ENCODE data around the gene CHPF2. TPM values are rescaled to one million over a fixed set of nuclear protein-coding genes. Genes with fewer than 3 reads are reported as not detected.

Gene CHPF2
- total RNA-seq, 2 experiments from 2014 or later = 33.6 to 34.2 TPM

DNA sequence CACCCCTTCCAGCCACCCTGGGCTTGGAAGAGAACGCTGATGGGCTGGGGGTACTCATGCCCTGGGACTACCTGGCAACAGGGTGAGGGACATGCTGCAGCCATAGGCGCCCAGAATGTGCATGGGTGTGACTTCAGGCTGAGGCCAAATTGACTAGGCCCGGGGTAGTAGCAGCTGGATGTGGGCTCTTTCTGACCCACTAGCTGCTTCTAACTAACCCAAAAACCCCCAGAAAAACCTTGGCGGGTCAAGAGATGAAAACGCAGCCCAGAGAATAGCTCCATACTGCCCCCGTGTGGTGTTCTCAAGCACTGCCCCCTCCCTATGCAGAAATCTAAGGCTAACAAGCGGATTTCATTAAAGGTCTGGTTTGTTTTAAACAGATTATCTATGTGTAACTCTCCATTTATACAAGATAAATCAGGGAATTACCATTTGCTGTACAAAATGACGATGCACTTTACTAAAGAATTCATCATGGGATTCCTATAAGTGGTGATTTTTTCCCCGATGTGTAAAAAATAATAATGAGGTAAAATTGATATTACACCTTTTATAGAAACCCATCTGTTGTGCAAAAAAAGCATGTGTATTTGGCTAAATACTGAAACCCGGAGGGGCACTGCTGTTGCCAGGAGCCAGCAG, 12.0 kb downstream of the CHPF2 start:
- H3K9me3 Mint-ChIP-seq = no peaks in the 10 kb centered on the region
- peaks cover 5% of the 10 kb centered on the region for H3K36me3 Mint-ChIP-seq
- intact Hi-C loops (cut with micrococcal nuclease) = loop anchor here (1.0 to 2.0 kb wide), 5 partner anchors 11 to 120 kb away; partner anchors contain the start of gene ABCF2
- H3K4me3 Mint-ChIP-seq = peak overlapping the region; percentile 38
- ChIA-PET CTCF (interaction anchor here (0.6 to 3.8 kb wide), 37 partner anchors 8 to 186 kb away, joined by 3 to 62 read pairs (median 4); partner anchors contain the start of genes ABCF2, CHPF2, FASTK and NUB1), POLR2A (interaction anchor here (0.6 to 2.9 kb wide), 3 partner anchors 11 to 17 kb away, joined by 3 to 19 read pairs (median 3); partner anchors contain the start of genes ABCF2 and CHPF2)
- H3K27ac Mint-ChIP-seq = no peak overlapping the region
- H3K27me3 Mint-ChIP-seq = peaks cover 27% of the 10 kb centered on the region
- peaks cover 37% of the 10 kb centered on the region for H3K4me1 Mint-ChIP-seq (ENCODE audit: low read depth)
- DNase-seq = peak; percentile 78

GRCh38 chr7:151244841-151245346, 12.6 kb downstream of the CHPF2 start:
- Mint-ChIP-seq H3K27ac (no peak overlapping the region), H3K36me3 (peaks cover 4% of the 10 kb centered on the region), H3K4me1 (ENCODE audit: low read depth) (peaks cover 38% of the 10 kb centered on the region), H3K27me3 (peaks cover 32% of the 10 kb centered on the region), H3K9me3 (no peaks in the 10 kb centered on the region), H3K4me3 (peak overlapping the region; percentile 32)
- ChIA-PET POLR2A (interaction anchor here (0.6 to 2.9 kb wide), 2 partner anchors 12 to 18 kb away, joined by 3 to 19 read pairs; partner anchors contain the start of genes ABCF2 and CHPF2), CTCF (interaction anchor here (0.9 to 3.8 kb wide), 32 partner anchors 7 to 164 kb away, joined by 3 to 62 read pairs (median 4); partner anchors contain the start of genes ABCF2, CHPF2, FASTK and NUB1)
- intact Hi-C loops (cut with micrococcal nuclease) = loop anchor here (1.0 to 2.0 kb wide), 6 partner anchors 12 to 120 kb away; partner anchors contain the start of gene ABCF2
- no peak for DNase-seq

GRCh38 chr7:151245360-151246101, 13.2 kb downstream of the CHPF2 start:
- no peak overlapping the region for H3K27ac Mint-ChIP-seq
- ChIA-PET POLR2A (interaction anchor here (2.9 kb wide), 1 partner anchor 12 kb away, joined by 19 read pairs; the partner anchor contains the start of gene CHPF2), CTCF (interaction anchor here (0.7 to 3.8 kb wide), 21 partner anchors 8 to 225 kb away, joined by 3 to 62 read pairs (median 7); partner anchors contain the start of genes ABCF2 and CHPF2)
- H3K27me3 Mint-ChIP-seq = peaks cover 38% of the 10 kb centered on the region
- peak; percentile 71 for DNase-seq
- no peaks in the 10 kb centered on the region for H3K36me3 Mint-ChIP-seq
- H3K9me3 Mint-ChIP-seq = no peaks in the 10 kb centered on the region
- H3K4me3 Mint-ChIP-seq = peak overlapping the region; percentile 18
- intact Hi-C loops (cut with micrococcal nuclease) = loop anchor here (1.0 to 2.0 kb wide), 4 partner anchors 19 to 121 kb away; partner anchors contain the start of gene ABCF2
- peaks cover 38% of the 10 kb centered on the region for H3K4me1 Mint-ChIP-seq (ENCODE audit: low read depth)

DNA sequence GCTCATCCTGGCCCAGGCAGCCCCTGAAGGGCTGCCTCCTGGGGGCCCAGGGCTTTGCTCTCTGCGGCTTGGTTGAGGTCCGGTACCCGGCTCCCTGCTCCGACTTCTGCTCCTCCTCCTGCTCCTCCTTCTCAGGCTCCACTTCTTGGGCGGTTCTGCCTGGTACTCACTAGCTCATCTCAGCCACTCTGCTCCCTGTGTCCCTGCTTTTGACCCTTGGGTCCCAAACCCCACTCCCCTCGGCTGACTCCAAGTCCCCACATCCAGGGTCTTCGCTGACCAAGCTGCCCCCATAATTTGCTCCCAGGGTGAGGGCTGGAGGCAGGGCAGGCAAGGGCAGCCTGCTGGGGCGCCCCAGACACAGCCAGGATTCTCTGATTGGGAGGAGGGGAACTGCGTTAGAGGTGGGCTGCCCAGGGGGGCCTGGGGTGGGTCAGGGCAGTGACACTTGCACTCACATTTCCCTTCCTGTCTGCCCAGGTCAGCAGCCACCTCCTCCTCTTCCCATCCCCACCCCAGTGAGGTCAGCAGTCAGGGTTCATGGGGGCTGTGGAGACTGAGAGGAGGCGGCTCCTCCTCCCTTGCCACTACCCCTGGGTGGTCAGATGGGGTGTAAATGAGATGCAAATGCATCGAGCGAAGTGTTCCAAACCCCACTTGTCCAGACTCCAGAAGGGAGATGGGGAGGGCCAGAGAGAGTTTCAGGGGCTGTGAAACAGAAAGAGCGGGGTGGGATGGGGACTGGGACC, 14.0 kb downstream of the CHPF2 start:
- POLR2A ChIA-PET = no interaction called here
- H3K4me1 Mint-ChIP-seq (ENCODE audit: low read depth) = peaks cover 42% of the 10 kb centered on the region

GRCh38 chr7:151246851-151247580, 14.7 kb downstream of the CHPF2 start:
- ChIA-PET CTCF (interaction anchor here (0.8 to 2.4 kb wide), 10 partner anchors 10 to 105 kb away, joined by 3 to 12 read pairs (median 3); partner anchors contain the start of genes ABCF2 and CHPF2), POLR2A (interaction anchor here (0.7 kb wide), 1 partner anchor 10 kb away, joined by 3 read pairs; no protein-coding TSS in a partner anchor)
- no peaks in the 10 kb centered on the region for H3K36me3 Mint-ChIP-seq
- H3K4me1 Mint-ChIP-seq (ENCODE audit: low read depth) = peaks cover 42% of the 10 kb centered on the region
- intact Hi-C loops (cut with micrococcal nuclease) = no loop called here
- no peak overlapping the region for H3K27ac Mint-ChIP-seq
- H3K27me3 Mint-ChIP-seq = peaks cover 46% of the 10 kb centered on the region
- no peak for DNase-seq
- no peaks in the 10 kb centered on the region for H3K9me3 Mint-ChIP-seq
- H3K4me3 Mint-ChIP-seq = no peak overlapping the region

More for the DNA sequence above, 14.0 kb downstream of the CHPF2 start:
- Mint-ChIP-seq H3K4me3 (peak overlapping the region; percentile 18), H3K27me3 (peaks cover 45% of the 10 kb centered on the region), H3K36me3 (no peaks in the 10 kb centered on the region), H3K27ac (no peak overlapping the region), H3K9me3 (no peaks in the 10 kb centered on the region)
- CTCF ChIA-PET = interaction anchor here (0.7 to 2.4 kb wide), 11 partner anchors 9 to 226 kb away, joined by 3 to 12 read pairs (median 3); partner anchors contain the start of gene CHPF2
- no peak for DNase-seq
- intact Hi-C loops (cut with micrococcal nuclease) = no loop called here

DNA sequence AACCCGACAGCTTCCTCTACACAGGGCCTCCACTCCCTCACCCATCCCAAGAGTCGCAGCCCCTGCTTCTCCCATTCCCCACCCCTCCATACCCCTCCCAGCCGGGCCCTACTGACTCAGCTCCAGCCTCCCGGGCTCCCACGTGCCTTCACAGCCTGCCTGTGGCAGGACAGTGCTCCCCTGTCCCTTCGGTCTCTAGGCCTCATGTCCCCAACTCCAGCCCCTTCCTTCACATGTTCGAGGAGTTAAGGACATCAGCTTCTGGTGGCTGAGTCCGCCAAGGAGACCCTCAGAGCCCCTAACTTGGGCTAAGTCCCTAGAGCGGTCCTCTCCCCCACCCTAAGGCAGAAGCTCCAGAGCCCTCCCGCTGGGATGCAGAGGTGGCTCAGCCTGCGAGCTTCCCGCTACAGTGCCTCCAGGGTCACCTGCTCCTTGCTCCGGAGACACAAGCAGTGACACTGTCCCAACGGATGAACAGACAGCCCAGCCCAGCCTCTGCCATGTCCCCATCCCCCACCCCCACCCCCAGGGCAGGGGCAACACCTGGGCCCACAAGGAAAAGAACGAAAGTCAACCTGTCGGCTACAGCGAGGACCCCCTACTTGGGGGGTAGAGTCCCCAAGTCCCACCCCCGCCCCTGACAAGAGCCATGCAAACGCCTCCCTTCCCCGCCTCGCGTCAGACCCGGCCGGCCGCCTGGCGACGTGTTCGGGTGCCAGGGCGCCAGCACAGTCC, 15.5 kb downstream of the CHPF2 start:
- H3K36me3 Mint-ChIP-seq = no peaks in the 10 kb centered on the region
- no peak for DNase-seq
- H3K27me3 Mint-ChIP-seq = peaks cover 52% of the 10 kb centered on the region
- H3K27ac Mint-ChIP-seq = no peak overlapping the region
- H3K4me1 Mint-ChIP-seq (ENCODE audit: low read depth) = peaks cover 42% of the 10 kb centered on the region
- POLR2A ChIA-PET = interaction anchor here (0.7 to 1.7 kb wide), 2 partner anchors 11 to 21 kb away, joined by 3 to 4 read pairs; partner anchors contain the start of gene ABCF2
- H3K9me3 Mint-ChIP-seq = no peaks in the 10 kb centered on the region
- peak overlapping the region; percentile 43 for H3K4me3 Mint-ChIP-seq
- CTCF ChIA-PET = interaction anchor here (0.8 to 2.4 kb wide), 7 partner anchors 11 to 105 kb away, joined by 3 to 12 read pairs (median 3); partner anchors contain the start of gene ABCF2
- intact Hi-C loops (cut with micrococcal nuclease) = no loop called here

- H3K36me3 Mint-ChIP-seq = no peaks in the 10 kb centered on the region
- POLR2A ChIA-PET = interaction anchor here (1.7 kb wide), 1 partner anchor 21 kb away, joined by 4 read pairs; the partner anchor contains the start of gene ABCF2
- H3K9me3 Mint-ChIP-seq = no peaks in the 10 kb centered on the region
- CTCF ChIA-PET = interaction anchor here (1.3 kb wide), 2 partner anchors 55 to 104 kb away, joined by 3 to 4 read pairs; no protein-coding TSS in a partner anchor
- H3K4me1 Mint-ChIP-seq (ENCODE audit: low read depth) = peaks cover 36% of the 10 kb centered on the region
- H3K27me3 Mint-ChIP-seq = peaks cover 58% of the 10 kb centered on the region
- H3K4me3 Mint-ChIP-seq = peak within 1 kb of the TSS; percentile 55
- no peak within 1 kb of the TSS for H3K27ac Mint-ChIP-seq
- intact Hi-C loops (cut with micrococcal nuclease) = no loop called here
- DNase-seq = no peak
Measured at GRCh38 chr7:151248346-151249033, 16.2 kb downstream of the CHPF2 start, which contains the start of gene SMARCD3. SMARCD3 (minus strand) TSS chr7:151248694; CDS start chr7:151248562, 132 bp downstream.

DNA sequence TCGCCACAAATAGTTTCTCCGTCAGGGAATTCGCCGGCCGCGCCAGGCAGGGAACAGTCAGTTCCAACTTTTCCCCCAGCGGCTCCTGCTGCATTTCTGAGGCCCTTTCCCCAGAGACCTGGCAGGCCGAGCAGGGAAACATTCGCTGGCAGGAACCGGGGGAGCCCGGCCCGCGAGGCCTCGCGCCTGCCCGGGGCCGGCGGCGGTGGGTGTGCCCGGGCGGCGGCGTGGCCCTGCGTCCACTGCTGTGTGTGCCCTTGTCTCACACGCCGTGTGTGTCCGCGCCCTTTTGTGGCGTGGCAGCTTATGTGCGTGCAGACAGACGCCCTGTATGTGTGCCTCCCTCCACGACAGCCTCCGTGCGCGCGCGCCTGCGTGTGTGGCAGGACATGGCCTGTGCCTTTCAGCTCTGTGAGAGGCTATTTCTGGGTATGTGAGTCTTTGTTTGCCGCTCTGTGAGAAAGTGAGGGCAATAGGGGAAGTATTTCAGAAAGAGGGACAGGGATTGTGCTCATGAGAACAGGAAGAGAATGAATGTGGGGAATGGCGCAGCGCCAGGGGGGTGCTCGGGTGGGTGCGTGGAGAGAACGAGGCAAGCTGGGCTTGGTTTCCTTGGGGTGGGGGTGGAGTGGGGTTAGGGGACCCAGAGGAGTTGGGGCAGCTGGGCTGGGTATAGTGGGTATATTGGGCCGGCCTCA, 16.9 kb downstream of the CHPF2 start:
- intact Hi-C loops (cut with micrococcal nuclease) = no loop called here
- Mint-ChIP-seq H3K4me1 (ENCODE audit: low read depth) (peaks cover 29% of the 10 kb centered on the region), H3K4me3 (peak overlapping the region; percentile 55), H3K36me3 (no peaks in the 10 kb centered on the region), H3K27ac (no peak overlapping the region), H3K9me3 (no peaks in the 10 kb centered on the region), H3K27me3 (peaks cover 63% of the 10 kb centered on the region)
- ChIA-PET CTCF (interaction anchor here (0.9 kb wide), 1 partner anchor 200 kb away, joined by 3 read pairs; no protein-coding TSS in a partner anchor), POLR2A (interaction anchor here (1.7 kb wide), 1 partner anchor 22 kb away, joined by 4 read pairs; the partner anchor contains the start of gene ABCF2)
- peak; percentile 30 for DNase-seq

- intact Hi-C loops (cut with micrococcal nuclease) = no loop called here
- Mint-ChIP-seq H3K27ac (no peak overlapping the region), H3K27me3 (peaks cover 67% of the 10 kb centered on the region), H3K36me3 (no peaks in the 10 kb centered on the region), H3K4me3 (no peak overlapping the region), H3K4me1 (ENCODE audit: low read depth) (peaks cover 24% of the 10 kb centered on the region), H3K9me3 (no peaks in the 10 kb centered on the region)
- DNase-seq = no peak
- ChIA-PET CTCF (interaction anchor here (0.9 kb wide), 1 partner anchor 199 kb away, joined by 3 read pairs; no protein-coding TSS in a partner anchor), POLR2A (interaction anchor here (1.7 kb wide), 1 partner anchor 22 kb away, joined by 4 read pairs; the partner anchor contains the start of gene ABCF2)
Measured at GRCh38 chr7:151249732-151250072, 17.4 kb downstream of the CHPF2 start.

Measured in activated CD4-positive, alpha-beta memory T cell treated with anti-CD3 and anti-CD28 coated beads for 36 hours (primary cell).